ENCODE data around the gene DNAJC4.

DNAJC4 gene

GRCh38 chr11:64208086-64208795, 22.1 kb upstream of the DNAJC4 start:
- in situ Hi-C loops (cut with MboI; ENCODE audit: low sequenced_read_pairs) = no loop called here

- in situ Hi-C loops (cut with MboI; ENCODE audit: low sequenced_read_pairs) = no loop called here
Measured at GRCh38 chr11:64208796-64209562, 21.4 kb upstream of the DNAJC4 start.

- in situ Hi-C loops (cut with MboI; ENCODE audit: low sequenced_read_pairs) = no loop called here
Measured at GRCh38 chr11:64209563-64209843, 20.8 kb upstream of the DNAJC4 start.

- in situ Hi-C loops (cut with MboI; ENCODE audit: low sequenced_read_pairs) = no loop called here
Measured at GRCh38 chr11:64210301-64211020, 19.9 kb upstream of the DNAJC4 start.

GRCh38 chr11:64211181-64211872, 19.0 kb upstream of the DNAJC4 start:
- in situ Hi-C loops (cut with MboI; ENCODE audit: low sequenced_read_pairs) = no loop called here

DNA sequence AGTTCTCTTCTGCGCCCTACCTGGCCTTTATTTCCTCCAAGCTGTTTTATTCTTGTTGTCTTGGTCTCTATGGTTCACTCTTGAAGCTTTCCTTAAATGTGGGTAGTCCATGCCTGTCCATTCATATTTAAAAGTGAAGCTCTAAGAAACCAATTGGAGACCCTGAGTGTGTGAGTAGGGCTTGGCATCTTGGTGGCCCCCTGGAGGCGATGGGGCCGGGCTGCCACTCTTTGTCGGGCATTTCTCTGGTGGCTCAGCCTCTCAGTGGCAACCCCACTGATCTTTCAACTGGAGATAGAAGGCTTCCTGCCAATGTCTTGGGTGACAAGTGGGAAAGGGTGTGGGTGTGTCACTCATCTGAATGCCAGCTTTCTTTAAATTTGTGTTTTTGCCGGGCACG, 13.5 kb upstream of the DNAJC4 start:
- in situ Hi-C loops (cut with MboI; ENCODE audit: low sequenced_read_pairs) = no loop called here

GRCh38 chr11:64218628-64219353, 11.6 kb upstream of the DNAJC4 start:
- in situ Hi-C loops (cut with MboI; ENCODE audit: low sequenced_read_pairs) = no loop called here

DNA sequence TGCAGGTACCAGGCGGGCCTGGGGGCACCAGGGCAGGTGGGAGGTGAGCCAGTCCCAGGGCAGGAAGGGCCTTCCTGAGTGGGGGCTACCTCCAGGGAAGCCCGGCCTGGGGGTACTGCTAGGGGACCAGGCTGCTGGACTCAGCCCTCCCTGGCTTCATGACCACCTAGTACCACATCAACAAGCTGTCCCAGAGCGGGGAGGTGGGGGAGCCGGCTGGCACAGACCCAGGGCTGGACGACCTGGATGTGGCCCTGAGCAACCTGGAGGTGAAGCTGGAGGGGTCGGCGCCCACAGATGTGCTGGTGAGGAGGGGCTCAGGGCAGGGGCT, 11.0 kb upstream of the DNAJC4 start:
- in situ Hi-C loops (cut with MboI; ENCODE audit: low sequenced_read_pairs) = no loop called here

- in situ Hi-C loops (cut with MboI; ENCODE audit: low sequenced_read_pairs) = no loop called here
Measured at GRCh38 chr11:64219755-64220154, 10.6 kb upstream of the DNAJC4 start.

DNA sequence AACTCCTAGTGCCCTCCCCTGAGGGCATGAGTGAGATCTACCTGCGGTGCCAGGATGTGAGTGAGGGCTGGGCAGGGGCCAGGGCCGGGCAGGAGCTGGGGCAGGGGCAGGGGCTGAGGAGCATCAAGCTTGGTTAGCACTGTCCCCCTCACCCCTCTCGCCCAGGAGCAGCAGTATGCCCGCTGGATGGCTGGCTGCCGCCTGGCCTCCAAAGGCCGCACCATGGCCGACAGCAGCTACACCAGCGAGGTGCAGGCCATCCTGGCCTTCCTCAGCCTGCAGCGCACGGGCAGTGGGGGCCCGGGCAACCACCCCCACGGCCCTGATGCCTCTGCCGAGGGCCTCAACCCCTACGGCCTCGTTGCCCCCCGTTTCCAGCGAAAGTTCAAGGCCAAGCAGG, 10.1 kb upstream of the DNAJC4 start:
- in situ Hi-C loops (cut with MboI; ENCODE audit: low sequenced_read_pairs) = no loop called here

GRCh38 chr11:64220798-64221197, 9.6 kb upstream of the DNAJC4 start:
- in situ Hi-C loops (cut with MboI; ENCODE audit: low sequenced_read_pairs) = no loop called here

DNA sequence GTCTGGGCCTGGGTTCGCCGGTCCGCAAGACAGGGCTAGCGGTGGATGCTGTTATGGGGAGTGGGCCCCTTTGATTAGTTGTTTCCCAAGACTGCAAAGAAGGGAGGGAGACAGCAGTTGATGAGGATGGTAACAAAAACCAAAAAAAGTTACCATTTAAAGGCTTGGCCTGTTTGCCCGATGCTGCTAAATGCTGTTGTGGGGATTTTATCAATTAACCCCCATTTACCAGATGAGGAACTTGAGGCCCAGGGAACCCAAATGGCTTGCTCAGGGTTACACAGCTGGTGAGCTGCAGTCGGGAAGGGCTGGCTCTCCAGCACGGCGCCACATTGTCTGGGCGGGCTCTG, 7.7 kb upstream of the DNAJC4 start:
- in situ Hi-C loops (cut with MboI; ENCODE audit: low sequenced_read_pairs) = no loop called here

- in situ Hi-C loops (cut with MboI; ENCODE audit: low sequenced_read_pairs) = no loop called here
Measured at GRCh38 chr11:64223001-64223651, 7.2 kb upstream of the DNAJC4 start.

DNA sequence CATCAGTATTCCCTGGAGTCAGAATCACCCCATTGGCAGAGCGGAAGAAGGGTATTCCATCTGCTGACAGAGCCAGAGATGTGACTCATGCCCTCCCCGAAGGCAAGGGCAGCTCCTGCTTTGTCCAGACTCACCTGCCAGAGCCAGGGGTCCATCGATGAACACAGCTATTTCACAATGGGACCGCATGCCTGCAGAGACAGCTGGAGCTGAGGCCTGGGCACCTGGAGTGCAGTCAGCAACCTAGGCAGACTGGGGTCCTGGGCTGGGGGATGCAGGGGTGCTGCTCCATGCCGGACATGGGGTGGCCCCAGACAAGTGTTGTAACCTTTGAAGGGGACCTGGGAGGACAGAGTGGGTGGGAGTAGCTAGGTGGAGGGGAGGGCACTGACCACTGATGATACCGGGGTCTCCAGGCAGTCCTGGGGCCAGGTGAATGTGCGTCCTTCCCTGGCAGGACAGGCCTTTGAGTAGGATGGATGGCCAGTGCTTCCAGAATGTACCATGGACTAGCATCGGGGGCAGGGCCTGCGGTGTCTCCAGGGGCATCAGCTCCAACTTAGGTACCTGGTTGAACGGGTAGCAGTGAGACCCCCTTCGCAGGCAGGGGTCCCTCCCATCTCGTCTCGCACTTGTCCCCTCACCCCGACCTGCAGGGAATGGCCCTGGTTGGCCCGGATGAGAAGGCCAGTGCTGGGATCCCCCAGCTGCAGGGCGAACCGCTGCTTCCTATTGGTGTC, 6.0 kb upstream of the DNAJC4 start:
- in situ Hi-C loops (cut with MboI; ENCODE audit: low sequenced_read_pairs) = no loop called here

- in situ Hi-C loops (cut with MboI; ENCODE audit: low sequenced_read_pairs) = no loop called here
Measured at GRCh38 chr11:64224891-64225607, 5.3 kb upstream of the DNAJC4 start.

DNA sequence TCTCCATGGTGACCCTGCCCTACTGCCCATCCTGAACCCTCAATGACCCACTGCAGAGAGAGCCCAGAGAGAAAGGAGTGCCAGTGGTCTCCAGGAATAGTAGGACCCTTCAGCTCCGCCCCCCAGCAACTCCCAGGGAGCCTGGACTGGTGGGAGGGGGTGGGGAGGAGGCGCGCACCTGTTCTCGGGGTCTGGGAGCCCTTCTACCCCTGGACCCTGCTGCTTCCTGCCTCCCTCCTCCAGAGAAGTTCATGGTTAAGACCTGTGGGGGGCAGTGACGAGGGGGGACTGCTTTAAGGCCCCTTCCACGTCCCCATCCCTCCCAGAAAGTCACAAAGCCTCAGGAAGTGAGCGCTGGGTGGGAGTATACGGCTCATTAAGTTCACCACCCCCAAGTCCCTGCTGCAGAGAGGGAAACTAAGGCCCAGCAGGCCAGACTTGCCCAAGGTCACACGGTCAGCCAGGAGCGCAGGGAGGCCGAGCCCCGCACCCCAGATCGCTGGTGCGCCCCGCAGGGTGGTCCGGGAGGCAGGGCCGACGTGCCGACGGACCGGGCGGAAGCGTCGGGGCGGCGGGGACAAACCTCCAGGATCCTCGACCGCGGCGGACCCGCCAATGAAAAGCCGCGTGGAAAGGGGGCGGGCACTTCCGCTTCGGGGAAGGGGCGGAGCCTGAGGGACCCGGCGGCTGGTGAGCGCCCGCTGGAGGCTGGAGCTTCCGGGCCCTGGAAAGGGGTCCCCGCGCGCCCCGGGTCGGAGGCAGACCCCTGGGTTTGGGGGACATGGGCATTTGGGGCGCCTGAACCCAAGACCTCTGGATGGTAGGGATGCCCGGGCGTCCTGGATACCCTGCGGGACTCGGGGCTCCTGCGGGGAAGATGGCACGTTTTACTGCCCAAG, 4.5 kb upstream of the DNAJC4 start, which contains the start of the genes NUDT22 and TRPT1:
Gene NUDT22, plus strand, starts transcription at position 667 of the 899 bp plus-strand sequence. CDS start 379 bp downstream, outside the sequence.
Gene TRPT1, minus strand, starts transcription at position 579 of the 899 bp plus-strand sequence. Its CDS starts 326 bp downstream, at position 253.
- in situ Hi-C loops (cut with MboI; ENCODE audit: low sequenced_read_pairs) = no loop called here

- in situ Hi-C loops (cut with MboI; ENCODE audit: low sequenced_read_pairs) = no loop called here
Measured at GRCh38 chr11:64226507-64227051, 3.8 kb upstream of the DNAJC4 start.
